PC-3 (cell line): ENCODE results near the gene CHST3.

Experiments
- EZH2 ChIP-seq: fragments of 300-600 bp; sonication (generic); IDR thresholded peaks from one replicate; pipeline ENCODE4 v1.6.1; 2017; ENCODE audit warnings: antibody characterized with exemption, mild to moderate bottlenecking, low read length; ENCODE audit not compliant: unreplicated experiment
- TF ChIP-seq, protein P1 (sequence below): fragments of 300-600 bp; sonication (generic); conservative IDR thresholded peaks from 2 replicates; pipeline ENCODE4 v1.5.1; 2017; ENCODE audit warnings: antibody characterized with exemption, low read depth, mild to moderate bottlenecking, low read length

DNA sequence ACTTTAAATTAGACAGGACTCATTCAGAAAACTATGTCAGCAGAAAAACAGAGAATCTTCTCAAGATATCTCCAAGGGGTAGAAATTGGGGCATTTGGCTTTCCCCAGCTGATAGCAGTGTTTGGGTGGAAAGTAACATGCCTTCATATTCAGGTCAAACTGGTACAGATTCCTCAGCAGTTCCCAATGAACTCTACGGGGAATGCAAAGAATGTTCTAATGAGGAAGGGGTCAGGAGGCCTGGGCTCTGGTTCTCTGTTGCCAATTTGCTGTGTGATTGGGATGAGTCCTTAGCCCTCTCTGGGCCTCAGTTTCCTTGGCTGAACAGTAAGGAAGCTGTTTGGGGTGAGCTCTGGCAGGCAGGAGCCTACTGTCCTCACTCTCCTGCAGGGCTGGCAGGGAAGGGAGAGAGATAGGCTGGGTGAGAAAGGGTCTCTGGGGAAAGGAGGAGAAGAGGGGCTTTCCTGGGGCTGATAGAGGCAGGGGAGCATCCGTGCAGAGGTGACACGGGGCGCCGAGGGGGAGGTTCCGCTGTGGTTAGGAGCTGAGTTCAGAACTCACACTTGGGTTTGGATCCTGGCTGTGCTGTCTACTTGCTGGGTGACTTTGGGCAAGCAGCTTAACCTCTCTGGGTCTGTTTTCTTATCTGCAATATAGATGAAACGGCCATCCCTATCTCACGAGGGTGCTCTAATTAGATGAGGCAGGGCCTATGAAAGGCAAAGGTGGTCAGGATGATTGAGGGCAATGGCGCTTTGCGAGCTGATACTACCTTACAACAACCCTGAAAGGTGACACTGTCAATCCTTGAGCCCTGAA lies 79.0 kb downstream of the CHST3 start:
- TF ChIP-seq, protein P1, sequence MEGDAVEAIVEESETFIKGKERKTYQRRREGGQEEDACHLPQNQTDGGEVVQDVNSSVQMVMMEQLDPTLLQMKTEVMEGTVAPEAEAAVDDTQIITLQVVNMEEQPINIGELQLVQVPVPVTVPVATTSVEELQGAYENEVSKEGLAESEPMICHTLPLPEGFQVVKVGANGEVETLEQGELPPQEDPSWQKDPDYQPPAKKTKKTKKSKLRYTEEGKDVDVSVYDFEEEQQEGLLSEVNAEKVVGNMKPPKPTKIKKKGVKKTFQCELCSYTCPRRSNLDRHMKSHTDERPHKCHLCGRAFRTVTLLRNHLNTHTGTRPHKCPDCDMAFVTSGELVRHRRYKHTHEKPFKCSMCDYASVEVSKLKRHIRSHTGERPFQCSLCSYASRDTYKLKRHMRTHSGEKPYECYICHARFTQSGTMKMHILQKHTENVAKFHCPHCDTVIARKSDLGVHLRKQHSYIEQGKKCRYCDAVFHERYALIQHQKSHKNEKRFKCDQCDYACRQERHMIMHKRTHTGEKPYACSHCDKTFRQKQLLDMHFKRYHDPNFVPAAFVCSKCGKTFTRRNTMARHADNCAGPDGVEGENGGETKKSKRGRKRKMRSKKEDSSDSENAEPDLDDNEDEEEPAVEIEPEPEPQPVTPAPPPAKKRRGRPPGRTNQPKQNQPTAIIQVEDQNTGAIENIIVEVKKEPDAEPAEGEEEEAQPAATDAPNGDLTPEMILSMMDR: no peak
- TF ChIP-seq EZH2: no peak
